NCI-H1092 treated with DMSO at 0.1 percent for 48 hours (cell line): ENCODE results near the gene XRCC5.

ENCODE experiments used
- DNase-seq: peaks from one replicate; lab custom pipeline; 2025; lab: John Stamatoyannopoulos, UW

The XRCC5 gene

DNA sequence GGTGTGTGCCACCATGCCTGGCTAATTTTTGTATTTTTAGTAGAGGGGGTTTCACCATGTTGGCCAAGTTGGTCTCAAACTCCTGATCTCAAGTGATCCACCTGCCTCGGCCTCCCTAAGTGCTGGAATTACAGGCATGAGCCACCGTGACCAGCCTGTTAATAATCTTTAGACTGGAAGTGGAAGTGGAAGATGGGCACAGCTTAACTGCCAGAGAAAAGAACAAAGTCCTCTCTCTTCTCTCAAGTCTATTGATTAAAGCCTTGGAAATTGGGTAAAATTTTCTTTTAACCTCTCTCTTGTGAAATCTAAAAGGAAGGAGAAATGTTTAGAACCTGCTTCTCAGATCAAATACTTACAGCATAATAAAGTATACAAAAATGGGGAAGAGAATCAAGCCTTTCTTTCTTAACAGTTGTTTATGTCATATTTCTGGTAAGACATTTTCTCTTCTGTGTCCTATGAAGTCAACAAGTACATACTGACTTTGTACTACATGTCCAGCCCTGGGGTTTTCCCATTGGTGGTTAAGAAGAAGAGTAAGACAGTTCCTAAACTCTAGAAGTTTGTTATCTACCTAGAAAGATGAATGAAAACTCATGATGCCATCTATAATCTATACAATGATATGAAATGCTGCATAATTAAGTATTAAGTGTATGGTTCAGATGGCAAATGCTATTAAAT, 22.8 kb upstream of the XRCC5 start:
- no peak for DNase-seq

DNA sequence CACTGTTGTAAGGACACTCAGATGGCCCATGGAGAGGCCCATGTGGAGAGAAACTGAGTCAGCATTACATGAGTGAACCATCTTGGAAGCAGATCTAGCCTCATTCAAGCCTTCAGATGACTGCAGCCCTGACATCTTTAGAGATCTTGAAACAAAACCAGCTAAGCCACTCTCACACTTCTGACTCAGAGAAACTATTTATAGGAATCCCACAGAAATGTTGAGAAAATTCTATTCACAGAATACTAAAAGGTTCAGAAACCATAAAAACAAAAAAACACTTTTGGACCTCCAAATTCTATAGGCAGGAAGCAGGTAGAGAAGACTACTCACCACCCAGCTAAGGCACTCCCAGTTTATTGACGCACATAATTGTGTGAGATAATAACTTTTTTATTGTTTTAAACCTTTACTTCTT, 18.8 kb upstream of the XRCC5 start:
- no peak for DNase-seq

DNA sequence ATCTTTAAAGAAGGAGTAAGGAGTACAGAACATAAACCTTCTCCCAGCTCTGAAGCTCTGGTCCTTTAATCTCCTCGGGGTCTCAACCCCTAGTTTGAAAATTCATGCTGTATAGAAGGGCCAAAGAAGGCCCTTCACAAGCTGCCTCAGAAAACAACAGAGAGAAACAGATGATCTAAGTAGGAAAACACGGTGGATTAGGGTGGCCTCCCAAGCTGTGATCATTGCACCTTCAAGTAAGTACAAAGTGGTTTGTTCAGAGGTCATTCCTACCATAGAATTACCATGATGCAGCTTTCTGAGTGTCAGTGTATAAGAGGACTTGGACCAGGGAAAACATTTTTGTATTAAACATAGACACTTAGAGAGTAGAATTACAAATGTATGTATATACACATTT, 16.5 kb upstream of the XRCC5 start:
- no peak for DNase-seq

DNA sequence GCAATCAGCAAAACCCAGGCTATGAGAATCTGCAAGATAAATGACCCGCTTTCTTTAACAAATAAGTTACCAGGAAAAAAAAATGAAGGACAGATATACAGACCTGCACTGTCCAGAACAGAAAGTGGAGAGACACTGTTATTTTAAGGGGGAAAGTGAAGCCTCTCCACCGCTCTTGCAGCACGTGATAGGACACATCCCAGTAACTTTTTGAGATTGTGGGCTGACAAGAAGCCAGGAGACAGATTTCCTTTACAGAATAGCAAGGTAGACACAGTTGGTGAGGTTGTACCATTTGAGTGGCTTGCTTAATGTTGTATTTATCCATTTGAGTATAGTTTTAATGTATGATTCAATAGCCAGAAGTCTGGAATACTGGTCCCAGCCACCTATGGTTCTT, 14.4 kb upstream of the XRCC5 start:
- no peak for DNase-seq

DNA sequence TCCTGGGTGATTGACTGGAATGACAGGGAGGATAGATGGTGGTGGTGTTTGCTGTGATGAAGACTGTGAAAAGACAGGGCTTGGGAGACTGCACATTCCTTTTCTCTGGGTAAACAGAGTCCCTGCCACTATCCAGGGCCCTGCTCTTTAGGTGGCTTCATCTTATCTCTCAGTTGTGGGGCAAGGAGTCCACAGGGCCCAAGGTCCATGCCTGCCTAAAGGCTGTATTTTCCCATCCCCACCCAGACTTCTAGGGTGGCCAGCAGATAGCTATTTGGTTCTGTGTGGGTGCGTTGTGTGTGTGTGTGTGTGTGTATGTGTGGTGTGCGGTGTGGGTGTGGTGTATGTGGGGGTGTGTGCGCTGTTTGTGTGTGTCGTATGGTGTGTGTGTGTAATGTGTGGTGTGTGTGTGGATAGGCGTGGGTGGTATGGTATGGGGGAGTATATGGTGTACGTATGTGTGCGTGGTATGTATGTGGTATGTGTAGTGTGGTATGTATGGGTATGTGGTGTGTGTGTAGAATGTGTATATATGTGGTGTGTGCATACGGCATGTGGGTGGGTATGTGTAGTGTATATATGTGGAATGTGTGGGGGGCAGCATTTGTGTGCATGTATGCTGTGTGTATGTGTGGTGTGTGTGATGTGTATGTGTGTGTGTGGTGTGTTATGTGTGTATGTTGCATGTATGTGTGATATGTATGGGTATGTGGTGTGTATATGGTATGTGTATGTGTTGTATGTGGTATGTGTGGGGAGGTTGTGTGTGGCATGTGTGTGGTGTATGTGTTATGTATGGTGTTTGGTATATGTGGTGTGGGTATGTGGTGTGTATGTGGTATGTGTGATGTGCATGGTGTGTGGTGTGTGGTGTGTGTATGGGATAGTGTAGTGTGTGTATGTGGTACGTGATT, 10.5 kb upstream of the XRCC5 start:
- no peak for DNase-seq

DNA sequence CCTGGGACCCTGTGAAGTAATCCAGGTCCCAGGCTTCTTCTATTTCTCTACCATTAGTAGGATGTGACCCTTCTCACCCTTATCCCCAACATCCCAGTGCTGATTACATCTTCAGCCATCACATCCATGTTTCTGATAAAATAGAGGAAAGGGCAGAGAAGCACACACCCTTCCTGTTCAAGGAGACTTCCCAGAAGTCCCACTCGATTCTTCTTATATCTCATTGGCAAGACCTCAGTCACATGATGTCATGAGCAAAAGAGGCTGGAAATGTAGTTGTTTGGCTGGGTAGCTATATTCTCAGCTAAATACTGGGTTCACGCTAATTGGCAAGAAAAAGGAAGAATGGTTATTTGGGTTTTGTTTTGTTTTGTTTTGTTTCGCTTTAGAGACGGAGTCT, 8.0 kb upstream of the XRCC5 start:
- DNase-seq: no peak

DNA sequence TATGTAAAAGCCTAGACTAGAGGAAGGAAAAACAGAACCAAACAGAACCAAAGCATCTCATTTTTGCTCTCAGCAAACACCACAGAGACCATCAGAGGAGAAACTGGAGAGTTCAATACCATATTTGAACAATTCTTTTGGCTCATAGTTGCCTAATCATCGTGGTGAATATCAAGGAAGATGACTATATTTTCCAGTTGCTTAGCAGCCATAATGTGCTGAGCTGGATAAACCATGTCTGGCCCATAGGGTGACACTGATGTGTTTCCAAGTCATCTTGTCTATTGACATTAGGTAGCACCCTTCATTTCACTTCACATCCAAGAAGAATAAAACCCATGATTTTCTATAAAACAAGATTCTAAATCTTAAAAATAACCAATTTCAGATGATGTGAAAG, 5.9 kb upstream of the XRCC5 start:
- no peak for DNase-seq

DNA sequence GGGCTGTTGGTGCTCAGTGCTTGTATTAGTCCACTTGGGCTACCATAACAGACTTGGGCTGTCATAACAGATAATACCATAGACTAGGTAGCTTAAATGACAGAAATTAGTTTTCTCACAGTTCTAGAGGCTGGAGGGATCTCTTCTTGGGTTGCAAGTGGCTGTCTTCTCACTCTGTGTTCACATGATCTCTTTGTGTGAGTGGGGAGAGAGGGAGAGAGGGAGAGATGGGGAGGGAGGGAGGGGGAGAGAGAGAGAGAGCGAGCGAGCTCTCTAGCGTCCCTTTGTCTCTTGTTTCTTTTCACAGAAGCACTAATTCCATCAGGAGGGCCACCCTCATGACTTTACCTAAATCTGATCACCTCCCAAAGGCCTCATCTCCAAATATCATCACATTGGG, 4.5 kb upstream of the XRCC5 start:
- DNase-seq: no peak

DNA sequence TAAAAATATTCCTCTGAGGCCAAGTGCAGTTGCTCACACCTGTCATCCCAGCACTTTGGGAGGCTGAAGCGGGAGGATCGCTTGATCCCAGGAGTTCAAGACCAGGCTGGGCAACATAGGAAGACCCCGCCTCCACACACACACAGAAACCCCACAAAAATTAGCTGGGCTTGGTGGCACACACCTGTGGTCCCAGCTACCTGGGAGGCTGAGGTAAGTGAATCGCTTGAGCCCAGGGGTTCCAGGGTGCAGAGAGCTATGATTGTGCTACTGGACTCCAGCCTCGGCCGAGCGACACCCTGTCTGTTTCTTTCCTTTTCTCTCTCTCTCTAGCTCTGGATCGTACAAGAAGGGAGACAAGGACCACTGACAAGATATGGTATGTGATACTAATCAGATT, 1.8 kb upstream of the XRCC5 start:
- no peak for DNase-seq

DNA sequence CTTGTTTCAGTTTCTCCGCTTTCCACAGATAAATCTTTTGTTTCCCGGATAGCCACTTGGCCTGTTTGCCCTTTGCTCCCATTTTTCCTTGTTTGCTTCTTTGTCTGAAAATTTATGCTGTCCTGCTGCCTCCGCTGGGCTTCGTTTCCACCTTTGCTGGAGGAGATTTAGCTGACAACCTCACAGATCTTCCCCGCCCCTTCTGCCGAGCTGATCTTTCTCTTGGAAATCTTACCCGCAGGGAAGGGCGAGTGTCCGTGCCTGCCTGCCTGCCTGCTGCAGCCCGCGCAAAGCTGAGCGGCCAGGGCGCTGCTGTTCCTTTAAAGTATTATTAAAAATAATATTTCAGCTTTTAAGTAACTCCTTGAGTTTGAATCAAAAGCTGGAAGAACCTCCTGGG, 1.4 kb upstream of the XRCC5 start:
- no peak for DNase-seq

DNA sequence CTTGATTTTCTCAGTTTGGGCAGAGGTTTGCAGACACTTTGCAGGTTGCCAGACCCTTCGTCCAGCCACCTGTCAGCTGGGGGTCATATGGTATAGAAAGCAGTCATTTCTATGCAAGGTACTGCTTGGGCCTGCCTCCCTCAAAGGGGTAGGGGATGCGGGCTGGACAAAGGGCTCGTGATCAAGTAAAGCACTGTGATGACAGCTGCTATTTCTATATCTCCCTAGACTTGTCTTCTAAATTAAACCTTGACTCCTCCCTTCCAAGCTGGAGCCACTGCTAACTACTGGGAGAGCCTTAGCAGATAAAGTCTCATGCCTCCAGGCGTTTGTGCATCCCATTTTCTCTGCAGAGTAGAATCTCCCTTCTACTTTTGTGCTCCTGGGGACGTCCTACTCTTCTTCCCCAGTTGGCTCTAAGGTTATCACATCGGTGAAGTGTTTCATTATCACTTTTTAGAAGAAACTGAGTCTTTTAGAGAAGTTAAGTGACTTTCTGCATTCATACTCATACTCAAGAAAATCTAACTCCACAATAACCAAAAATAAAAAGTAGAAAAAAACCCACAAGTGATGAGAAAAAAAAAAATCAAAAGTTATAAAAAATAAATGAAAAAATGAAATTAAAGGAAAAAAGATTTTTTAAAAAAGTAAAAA, 710 bp upstream of the XRCC5 start:
- DNase-seq: no peak

DNA sequence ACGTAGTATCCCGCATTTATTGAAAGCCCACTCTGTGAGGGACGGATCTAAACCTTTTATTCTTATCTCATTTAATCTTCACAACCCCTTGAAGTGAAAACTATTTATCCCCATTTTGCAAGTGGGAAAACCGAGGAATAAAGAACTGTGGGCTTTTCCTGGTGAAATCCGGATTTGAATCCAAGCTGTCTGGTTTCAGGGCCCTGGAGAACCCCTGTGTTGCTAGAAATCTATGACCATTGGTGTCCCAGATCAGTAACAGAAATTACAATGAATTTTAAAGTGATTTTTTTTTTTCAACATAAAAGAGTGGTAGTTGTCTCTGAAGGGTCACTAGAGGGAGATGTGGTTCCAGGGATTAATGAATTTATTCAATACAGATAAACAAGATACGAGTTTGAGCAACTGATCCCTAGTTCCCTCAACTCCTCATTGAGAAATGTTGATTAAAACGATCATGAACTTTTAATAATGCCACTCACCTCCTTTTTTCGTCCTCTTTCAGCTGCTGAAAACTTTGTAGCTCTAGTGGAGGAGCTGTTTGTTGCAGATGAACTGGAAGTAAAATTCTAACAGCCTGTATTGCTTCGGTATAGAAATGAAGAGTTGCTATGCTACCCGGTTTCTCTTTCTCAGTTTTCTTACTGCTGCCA, 940 bp downstream of the XRCC5 start:
- no peak for DNase-seq

DNA sequence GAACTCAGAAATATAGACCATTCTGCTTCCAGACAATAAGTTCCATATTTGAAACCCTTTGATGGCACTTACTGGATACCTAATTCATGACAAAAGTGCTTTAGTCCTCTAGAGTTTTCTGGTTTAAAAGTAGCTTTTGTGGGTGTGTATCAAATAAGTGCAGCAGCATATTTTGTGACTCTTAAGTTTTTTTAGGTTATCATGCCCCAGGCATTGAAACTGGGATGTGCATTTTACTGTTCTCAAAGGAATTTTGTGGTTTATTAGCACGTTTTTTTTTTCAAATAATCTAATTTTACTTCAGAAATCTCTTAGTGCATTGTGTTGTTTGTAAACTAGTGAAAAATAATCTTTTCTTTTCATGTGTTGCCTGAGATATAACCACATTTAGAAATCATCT, 1.5 kb downstream of the XRCC5 start:
- DNase-seq: no peak

DNA sequence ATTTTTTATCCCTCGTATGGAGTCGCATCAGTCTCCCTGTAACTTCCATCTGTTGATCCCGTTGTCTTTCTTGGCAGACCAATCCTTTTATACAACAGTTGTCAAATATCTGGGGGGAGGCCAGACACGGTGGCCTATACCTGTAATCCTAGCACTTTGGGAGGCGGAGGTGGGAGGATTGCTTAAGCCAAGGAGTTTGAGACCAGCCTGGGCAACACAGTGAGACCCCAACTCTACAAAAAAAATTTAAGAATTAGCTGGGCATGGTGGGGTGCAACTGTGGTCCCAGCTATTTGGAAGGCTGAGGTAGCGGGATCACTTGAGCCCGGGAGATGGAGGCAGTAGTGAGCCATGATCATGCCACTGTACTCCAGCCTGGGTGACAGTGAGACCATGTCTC, 2.0 kb downstream of the XRCC5 start:
- no peak for DNase-seq

DNA sequence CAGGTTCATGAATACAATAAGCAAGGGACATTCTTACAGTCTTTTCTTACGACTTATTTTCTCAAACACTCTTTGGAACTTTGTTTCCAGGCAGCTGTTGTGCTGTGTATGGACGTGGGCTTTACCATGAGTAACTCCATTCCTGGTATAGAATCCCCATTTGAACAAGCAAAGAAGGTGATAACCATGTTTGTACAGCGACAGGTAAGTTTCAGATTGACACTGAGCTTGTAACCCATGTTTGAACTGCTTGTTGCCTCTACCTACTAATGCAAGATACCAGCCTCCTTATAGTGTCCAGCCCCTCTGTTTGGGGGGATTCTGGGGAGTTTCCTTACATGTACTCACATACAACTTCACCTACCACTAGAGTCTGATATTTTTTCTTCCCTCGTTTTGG, 3.8 kb downstream of the XRCC5 start:
- no peak for DNase-seq

DNA sequence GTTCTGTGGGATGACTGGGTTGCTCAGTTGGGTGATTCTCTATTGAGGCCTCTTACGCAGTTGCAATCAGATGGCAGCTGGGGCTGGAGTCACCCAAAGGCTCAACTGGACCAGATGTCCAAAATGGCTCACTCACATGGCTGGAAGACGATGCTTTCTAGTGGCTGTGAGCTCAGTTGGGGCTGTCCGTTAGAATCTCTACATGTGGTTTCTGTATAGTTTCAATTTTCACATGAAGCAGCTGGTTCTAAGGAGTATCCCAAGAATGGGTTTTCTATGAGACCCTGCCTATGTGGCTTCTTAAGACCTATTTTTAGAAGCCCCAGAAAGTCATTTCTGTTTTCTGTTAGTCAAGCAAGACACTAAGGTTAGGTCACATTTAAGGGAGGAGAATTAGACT, 4.4 kb downstream of the XRCC5 start:
- no peak for DNase-seq

DNA sequence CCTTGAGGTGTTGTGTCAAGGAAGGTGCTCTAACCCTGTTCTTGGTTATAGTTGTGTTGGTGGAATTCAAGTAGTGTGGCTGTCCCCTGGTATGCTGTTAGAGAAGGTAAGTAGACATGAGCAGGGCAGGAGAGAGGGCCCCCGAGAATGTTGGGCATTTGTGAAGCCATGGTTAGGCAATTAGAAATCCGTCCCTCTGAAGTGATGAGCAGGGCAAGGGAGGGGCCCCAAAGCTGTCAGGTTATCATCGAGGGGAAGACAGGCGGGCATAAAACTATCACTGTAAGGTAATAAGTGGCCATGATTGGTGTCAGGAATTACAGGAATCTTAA, 5.2 kb downstream of the XRCC5 start:
- no peak for DNase-seq

DNA sequence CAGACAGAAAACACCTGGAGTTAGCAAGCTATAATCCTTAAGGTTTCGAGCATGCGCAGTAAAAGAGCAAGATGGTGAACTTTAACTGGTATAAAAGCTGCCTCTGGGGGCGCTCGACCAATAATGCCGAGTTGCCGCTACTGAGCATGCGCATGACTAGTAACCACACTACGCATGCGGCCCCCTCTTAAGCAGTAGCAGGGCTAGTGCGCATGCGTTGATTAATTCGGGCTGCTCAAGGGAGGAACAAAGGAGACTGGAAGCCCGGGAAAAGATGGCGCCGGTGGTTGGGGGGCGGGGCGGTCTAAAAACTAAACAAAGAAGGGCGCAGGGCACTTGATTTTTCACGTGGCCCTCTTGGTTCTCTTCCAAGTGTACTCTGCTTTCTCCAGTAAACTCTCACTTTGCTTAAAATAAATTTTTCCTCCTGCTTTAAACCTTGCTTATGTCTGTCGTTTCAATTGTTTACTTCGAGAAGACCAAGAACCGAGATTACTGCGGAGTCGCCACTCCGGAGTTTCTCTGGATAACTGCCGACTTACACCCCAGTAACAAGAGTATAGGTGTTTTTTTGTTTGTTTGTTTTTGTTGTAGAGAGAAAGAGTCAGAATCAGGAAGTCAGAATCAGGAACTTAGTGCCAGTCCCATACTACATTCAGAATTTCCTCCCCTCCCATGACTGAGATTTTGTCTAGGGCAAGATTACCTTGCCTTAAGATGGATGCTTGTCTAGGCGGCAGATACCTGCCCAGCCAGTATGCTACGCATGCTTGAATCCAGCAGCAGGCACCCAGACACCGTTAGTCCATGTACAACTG, 5.8 kb downstream of the XRCC5 start:
- DNase-seq: peak; percentile 98

DNA sequence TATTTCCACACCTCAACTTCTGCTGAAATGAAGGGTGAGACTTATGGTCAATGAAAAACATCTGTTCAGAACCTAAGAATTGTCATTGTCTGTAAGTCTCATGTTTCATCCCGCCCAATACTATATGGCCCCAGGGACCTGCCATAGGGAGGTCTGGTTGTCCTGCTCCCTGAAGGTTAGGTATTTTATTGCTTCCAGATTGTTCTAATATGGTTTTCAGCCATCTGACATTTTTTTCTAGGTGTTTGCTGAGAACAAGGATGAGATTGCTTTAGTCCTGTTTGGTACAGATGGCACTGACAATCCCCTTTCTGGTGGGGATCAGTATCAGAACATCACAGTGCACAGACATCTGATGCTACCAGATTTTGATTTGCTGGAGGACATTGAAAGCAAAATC, 7.3 kb downstream of the XRCC5 start:
- DNase-seq: no peak

DNA sequence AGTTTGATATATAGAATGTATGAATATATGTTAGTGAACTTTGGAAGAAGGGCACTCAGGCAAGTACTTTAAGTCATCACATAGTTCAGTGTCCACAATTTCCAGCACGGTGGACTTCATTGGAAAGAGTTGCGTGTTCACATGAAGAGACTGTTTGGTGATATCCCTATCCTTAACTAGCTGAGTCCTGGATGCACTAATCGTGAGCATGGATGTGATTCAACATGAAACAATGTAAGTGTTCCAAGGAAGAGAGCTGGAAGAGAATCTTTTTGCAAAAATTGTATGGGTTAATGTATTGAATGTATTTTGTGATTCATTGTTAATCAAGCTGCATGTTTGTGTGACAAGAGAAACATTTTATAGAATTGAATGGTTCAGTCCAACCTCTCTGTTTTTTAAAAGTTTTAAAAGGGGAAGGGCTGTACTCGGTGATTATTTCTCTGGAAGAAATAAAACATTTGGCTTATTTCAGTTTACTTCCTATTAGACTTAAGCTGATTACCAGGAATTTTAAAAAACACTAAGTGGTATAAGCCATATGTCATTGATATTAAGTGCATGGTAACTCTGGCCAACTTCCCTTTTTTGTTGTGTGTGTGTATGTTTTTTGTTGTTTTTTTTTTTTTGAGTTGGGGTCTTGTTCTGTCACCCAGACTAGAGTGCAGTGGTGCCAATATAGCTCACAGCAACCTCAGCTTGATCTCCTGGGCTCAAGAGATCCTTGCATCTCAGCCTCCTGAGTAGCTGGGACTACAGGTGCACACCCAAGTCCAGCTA, 8.6 kb downstream of the XRCC5 start:
- no peak for DNase-seq

DNA sequence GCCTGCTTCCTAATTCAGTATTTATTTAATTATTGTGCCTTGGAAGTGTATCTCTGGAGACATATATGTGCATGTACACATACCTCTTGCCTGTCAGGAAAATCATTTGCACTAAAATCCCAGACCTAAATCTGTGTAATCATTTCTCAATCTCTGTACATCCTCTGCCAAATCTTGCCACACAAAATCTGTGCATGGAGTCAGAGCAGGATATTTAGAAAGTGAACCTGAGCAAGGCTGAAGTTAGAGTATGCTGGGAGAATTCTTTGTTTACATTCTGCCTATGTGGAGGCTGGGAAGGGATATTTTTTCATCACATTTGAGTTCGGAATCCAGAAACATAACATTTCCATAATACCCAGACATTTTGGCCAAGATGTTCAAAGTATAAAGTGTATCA, 9.3 kb downstream of the XRCC5 start:
- DNase-seq: no peak
